Neural cell (in vitro differentiated cells): ENCODE results near the gene PRRX1. TPM values are rescaled to one million over a fixed set of nuclear protein-coding genes. Genes with fewer than 3 reads are reported as not detected.
A peak's percentile ranks its signal among the peaks of the same experiment; 100 is the strongest.

ENCODE experiments used
- H2AFZ ChIP-seq: fragments of 200-600, 300-800 bp; sonication (generic), shearing (Covaris generic); 2 replicates; pipeline ENCODE4 v1.6.0; 2014; ENCODE audit warnings: low read depth, mild to moderate bottlenecking, antibody characterized with exemption, low read length, moderate library complexity
- H3F3A ChIP-seq: fragments of 200-600 bp; shearing (Covaris generic); 2 replicates; pipeline ENCODE4 v1.6.1; 2016; ENCODE audit warnings: mild to moderate bottlenecking, moderate library complexity, mixed read lengths, antibody characterized with exemption, low read length; ENCODE audit not compliant: insufficient read depth, poor library complexity, severe bottlenecking
- H3K27ac ChIP-seq: fragments of 200-600, 300-800 bp; sonication (generic), shearing (Covaris generic); 2 replicates; pipeline ENCODE4 v1.5.1; 2014; ENCODE audit warnings: mild to moderate bottlenecking, low read length, moderate library complexity
- H3K27me3 ChIP-seq: fragments of 300-800, 200-600 bp; sonication (generic), shearing (Covaris generic); 2 replicates; pipeline ENCODE4 v1.6.0; 2014; ENCODE audit warnings: mild to moderate bottlenecking, low read depth, low read length, moderate library complexity; ENCODE audit not compliant: insufficient read depth
- H3K36me3 ChIP-seq: fragments of 300-800, 200-600 bp; sonication (generic), shearing (Covaris generic); 2 replicates; pipeline ENCODE4 v1.5.1; 2014; ENCODE audit warnings: mild to moderate bottlenecking, antibody characterized with exemption, low read length, moderate library complexity; ENCODE audit not compliant: insufficient read depth
- H3K4me2 ChIP-seq: fragments of 300-800, 200-600 bp; sonication (generic), shearing (Covaris generic); 2 replicates; pipeline ENCODE4 v1.6.0; 2014; ENCODE audit warnings: mild to moderate bottlenecking, low read length
- H3K4me3 ChIP-seq: fragments of 300-800, 200-600 bp; sonication (generic), shearing (Covaris generic); 2 replicates; pipeline ENCODE4 v1.5.1; 2014; ENCODE audit warnings: mild to moderate bottlenecking, low read length, moderate library complexity
- H3K79me2 ChIP-seq: fragments of 200-600 bp; shearing (Covaris generic); replicated peaks from 2 replicates; pipeline ENCODE4 v1.6.0; 2014; ENCODE audit warnings: mild to moderate bottlenecking, low read length, moderate library complexity; ENCODE audit not compliant: insufficient read depth
- H3K9ac ChIP-seq: fragments of 300-800, 200-600 bp; sonication (generic), shearing (Covaris generic); 2 replicates; pipeline ENCODE4 v1.6.1; 2016; ENCODE audit warnings: mild to moderate bottlenecking, low read length, mixed read lengths
- H3K9me2 ChIP-seq: fragments of 200-600 bp; shearing (Covaris generic); 2 replicates; pipeline ENCODE4 v1.6.1; 2016; ENCODE audit warnings: mild to moderate bottlenecking, low read length, mixed read lengths; ENCODE audit not compliant: insufficient read depth
- H3K9me3 ChIP-seq: fragments of 200-600, 300-800 bp; sonication (generic), shearing (Covaris generic); 2 replicates; pipeline ENCODE4 v1.6.1; 2016; ENCODE audit warnings: mild to moderate bottlenecking, mixed run types, low read length, moderate library complexity, mixed read lengths
- H4K20me1 ChIP-seq: fragments of 200-600 bp; shearing (Covaris generic); 2 replicates; pipeline ENCODE4 v1.6.1; 2016; ENCODE audit warnings: mild to moderate bottlenecking, mixed run types; ENCODE audit not compliant: insufficient read depth
- EP300 ChIP-seq: fragments of 450-650 bp; conservative IDR thresholded peaks from 2 replicates; pipeline ENCODE4 v1.6.1; 2014; ENCODE audit warnings: antibody characterized with exemption, mild to moderate bottlenecking, moderate library complexity; ENCODE audit not compliant: poor library complexity, severe bottlenecking
- EZH2 ChIP-seq: fragments of 200-600, 300-800 bp; shearing (Covaris generic), sonication (generic); IDR thresholded peaks from 2 replicates; pipeline ENCODE4 v1.6.1; 2014; ENCODE audit warnings: antibody characterized with exemption, low read length, borderline replicate concordance, mild to moderate bottlenecking; ENCODE audit not compliant: insufficient read depth, poor library complexity, severe bottlenecking
- MXI1 ChIP-seq: fragments of 450-650 bp; conservative IDR thresholded peaks from 2 replicates; pipeline ENCODE4 v1.6.1; 2014; ENCODE audit warnings: antibody characterized with exemption, mild to moderate bottlenecking; ENCODE audit not compliant: poor library complexity, severe bottlenecking
- POLR2AphosphoS5 ChIP-seq: IDR thresholded peaks from 2 replicates; pipeline ENCODE4 v1.6.1; 2012
- RAD21 ChIP-seq: fragments of 450-650 bp; conservative IDR thresholded peaks from 2 replicates; pipeline ENCODE4 v1.6.1; 2014; ENCODE audit warnings: antibody characterized with exemption, mild to moderate bottlenecking, moderate library complexity
- SMC3 ChIP-seq: fragments of 450-650 bp; conservative IDR thresholded peaks from 2 replicates; pipeline ENCODE4 v1.6.1; 2014; ENCODE audit warnings: antibody characterized with exemption, mild to moderate bottlenecking, moderate library complexity; ENCODE audit not compliant: poor library complexity
- TAF1 ChIP-seq: IDR thresholded peaks from 2 replicates; pipeline ENCODE4 v1.6.1; 2012; ENCODE audit warnings: low read depth
- polyA plus RNA-seq: library from polyadenylated mRNA; depleted of rRNA; stranded (reverse); fragments of >200 nt; gene quantifications from 2 replicates; pipeline ENCODE4 v1.2.3, GENCODE V29; 2014
- TF ChIP-seq, protein P1 (sequence below): IDR thresholded peaks from 2 replicates; pipeline ENCODE4 v1.6.1; 2012; ENCODE audit warnings: borderline replicate concordance
- TF ChIP-seq, protein P2 (sequence below): fragments of 450-650 bp; IDR thresholded peaks from 2 replicates; pipeline ENCODE4 v1.5.1; 2014; ENCODE audit warnings: antibody characterized with exemption, mild to moderate bottlenecking, moderate library complexity; ENCODE audit not compliant: poor library complexity, severe bottlenecking

Gene PRRX1
- polyA plus RNA-seq, 1 donor from 2014 or later: 0.10 TPM

DNA sequence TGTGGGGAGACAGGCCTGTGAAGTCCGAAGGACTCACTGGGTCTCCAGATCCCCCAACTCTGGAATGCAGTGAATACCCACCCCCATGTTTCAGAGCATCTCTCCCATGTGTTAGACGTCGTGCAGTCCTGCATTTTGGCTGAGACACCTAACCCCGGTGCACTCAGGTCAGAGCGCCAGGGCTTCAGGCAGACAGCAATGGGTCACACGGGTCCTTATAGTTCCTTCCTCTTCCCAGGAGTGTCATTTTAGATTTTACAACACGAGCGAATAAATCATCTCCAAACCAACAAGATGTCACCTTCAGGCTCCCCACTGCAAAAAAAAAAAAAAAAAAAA is 5.1 kb downstream of the PRRX1 start:
- peaks cover 97% of the 10 kb centered on the region for H3K27me3 ChIP-seq
- H3K9me3 ChIP-seq: no peaks in the 10 kb centered on the region
- H4K20me1 ChIP-seq: no peaks in the 10 kb centered on the region
- H3K36me3 ChIP-seq: no peaks in the 10 kb centered on the region
- no peak overlapping the region for H3K9ac ChIP-seq
- no peak overlapping the region for H3K27ac ChIP-seq
- H2AFZ ChIP-seq: no peak overlapping the region
- no peak for TF ChIP-seq SMC3
- TF ChIP-seq TAF1: no peak
- no peak for TF ChIP-seq POLR2AphosphoS5
- no peak for TF ChIP-seq EZH2
- no peak for TF ChIP-seq EP300
- TF ChIP-seq, protein P1, sequence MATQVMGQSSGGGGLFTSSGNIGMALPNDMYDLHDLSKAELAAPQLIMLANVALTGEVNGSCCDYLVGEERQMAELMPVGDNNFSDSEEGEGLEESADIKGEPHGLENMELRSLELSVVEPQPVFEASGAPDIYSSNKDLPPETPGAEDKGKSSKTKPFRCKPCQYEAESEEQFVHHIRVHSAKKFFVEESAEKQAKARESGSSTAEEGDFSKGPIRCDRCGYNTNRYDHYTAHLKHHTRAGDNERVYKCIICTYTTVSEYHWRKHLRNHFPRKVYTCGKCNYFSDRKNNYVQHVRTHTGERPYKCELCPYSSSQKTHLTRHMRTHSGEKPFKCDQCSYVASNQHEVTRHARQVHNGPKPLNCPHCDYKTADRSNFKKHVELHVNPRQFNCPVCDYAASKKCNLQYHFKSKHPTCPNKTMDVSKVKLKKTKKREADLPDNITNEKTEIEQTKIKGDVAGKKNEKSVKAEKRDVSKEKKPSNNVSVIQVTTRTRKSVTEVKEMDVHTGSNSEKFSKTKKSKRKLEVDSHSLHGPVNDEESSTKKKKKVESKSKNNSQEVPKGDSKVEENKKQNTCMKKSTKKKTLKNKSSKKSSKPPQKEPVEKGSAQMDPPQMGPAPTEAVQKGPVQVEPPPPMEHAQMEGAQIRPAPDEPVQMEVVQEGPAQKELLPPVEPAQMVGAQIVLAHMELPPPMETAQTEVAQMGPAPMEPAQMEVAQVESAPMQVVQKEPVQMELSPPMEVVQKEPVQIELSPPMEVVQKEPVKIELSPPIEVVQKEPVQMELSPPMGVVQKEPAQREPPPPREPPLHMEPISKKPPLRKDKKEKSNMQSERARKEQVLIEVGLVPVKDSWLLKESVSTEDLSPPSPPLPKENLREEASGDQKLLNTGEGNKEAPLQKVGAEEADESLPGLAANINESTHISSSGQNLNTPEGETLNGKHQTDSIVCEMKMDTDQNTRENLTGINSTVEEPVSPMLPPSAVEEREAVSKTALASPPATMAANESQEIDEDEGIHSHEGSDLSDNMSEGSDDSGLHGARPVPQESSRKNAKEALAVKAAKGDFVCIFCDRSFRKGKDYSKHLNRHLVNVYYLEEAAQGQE: no peak
- TF ChIP-seq MXI1: no peak
- TF ChIP-seq, protein P2, sequence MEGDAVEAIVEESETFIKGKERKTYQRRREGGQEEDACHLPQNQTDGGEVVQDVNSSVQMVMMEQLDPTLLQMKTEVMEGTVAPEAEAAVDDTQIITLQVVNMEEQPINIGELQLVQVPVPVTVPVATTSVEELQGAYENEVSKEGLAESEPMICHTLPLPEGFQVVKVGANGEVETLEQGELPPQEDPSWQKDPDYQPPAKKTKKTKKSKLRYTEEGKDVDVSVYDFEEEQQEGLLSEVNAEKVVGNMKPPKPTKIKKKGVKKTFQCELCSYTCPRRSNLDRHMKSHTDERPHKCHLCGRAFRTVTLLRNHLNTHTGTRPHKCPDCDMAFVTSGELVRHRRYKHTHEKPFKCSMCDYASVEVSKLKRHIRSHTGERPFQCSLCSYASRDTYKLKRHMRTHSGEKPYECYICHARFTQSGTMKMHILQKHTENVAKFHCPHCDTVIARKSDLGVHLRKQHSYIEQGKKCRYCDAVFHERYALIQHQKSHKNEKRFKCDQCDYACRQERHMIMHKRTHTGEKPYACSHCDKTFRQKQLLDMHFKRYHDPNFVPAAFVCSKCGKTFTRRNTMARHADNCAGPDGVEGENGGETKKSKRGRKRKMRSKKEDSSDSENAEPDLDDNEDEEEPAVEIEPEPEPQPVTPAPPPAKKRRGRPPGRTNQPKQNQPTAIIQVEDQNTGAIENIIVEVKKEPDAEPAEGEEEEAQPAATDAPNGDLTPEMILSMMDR: no peak
- TF ChIP-seq RAD21: no peak
- H3K9me2 ChIP-seq: no peaks in the 10 kb centered on the region
- H3F3A ChIP-seq: no peaks in the 10 kb centered on the region
- H3K4me3 ChIP-seq: no peak overlapping the region
- no peaks in the 10 kb centered on the region for H3K79me2 ChIP-seq
- no peak overlapping the region for H3K4me2 ChIP-seq

DNA sequence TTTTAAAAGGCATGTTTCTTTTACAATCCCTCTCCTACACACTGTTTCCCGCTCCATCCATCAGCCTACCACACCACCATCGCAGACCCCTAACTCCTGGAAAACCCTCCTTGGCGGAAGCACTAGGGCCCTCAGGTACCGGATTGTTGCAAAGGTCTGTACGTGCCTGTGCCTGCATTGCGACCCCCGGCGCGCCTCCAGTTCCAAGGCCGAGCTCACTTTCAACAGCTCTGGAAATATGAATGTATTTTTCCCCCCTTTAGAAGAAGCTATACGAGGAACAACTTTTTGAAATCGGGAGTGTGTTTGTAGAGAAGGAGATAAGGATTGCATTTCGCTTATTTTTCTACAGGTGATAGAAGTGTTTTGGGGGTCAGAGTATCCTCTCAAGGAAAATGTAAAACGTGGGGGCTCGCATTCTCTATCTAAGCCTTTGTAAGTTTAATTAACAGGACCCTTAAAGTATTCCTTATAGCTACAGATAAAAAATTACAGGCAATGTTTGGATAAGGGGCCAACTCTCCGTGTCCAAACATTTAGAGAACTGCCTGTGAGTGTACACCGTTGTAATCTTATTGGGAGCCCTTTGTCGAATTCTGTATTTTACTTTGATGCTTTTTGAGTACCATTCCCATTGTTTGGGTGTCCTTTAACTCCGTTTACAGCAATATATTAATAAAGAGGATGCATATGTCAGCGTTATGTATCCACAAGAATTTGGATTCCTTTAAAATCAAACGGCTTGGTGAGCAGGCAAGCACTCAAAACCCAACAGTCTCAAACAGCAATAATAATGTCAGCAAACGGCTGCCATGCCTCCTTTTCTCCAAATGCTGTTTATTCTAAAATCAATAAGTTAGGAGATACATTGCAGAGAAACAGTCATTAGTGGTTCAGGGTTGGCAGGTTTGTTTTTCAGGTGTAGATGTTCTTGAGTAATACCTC is 5.9 kb downstream of the PRRX1 start:
- H3K9ac ChIP-seq: no peak overlapping the region

More for the DNA sequence above, 5.9 kb downstream of the PRRX1 start:
- Histone ChIP-seq H3K79me2 (no peaks in the 10 kb centered on the region), H3K4me3 (no peak overlapping the region), H3K36me3 (no peaks in the 10 kb centered on the region), H2AFZ (no peak overlapping the region), H3F3A (no peaks in the 10 kb centered on the region), H3K27me3 (peaks cover 95% of the 10 kb centered on the region), H3K9me3 (no peaks in the 10 kb centered on the region), H3K9me2 (no peaks in the 10 kb centered on the region), H3K4me2 (no peak overlapping the region), H4K20me1 (no peaks in the 10 kb centered on the region), H3K27ac (no peak overlapping the region)
- peak; percentile 28 for TF ChIP-seq POLR2AphosphoS5
- TF ChIP-seq MXI1: no peak
